ENCODE data around the gene PIKFYVE.
"Not testable (repeated sequence)": the region's sequence is repeated elsewhere in the genome, so short reads cannot be mapped to it uniquely, and the experiment has no call there.

Gene PIKFYVE

GRCh38 chr2:208363485-208363884 is 97.4 kb downstream of the PIKFYVE start:
- DNase-seq, result no peak

GRCh38 chr2:208366215-208367127 is 100.4 kb downstream of the PIKFYVE start:
- no peak for DNase-seq

- no peak for DNase-seq
Measured at GRCh38 chr2:208369091-208369490, 103.0 kb downstream of the PIKFYVE start.

GRCh38 chr2:208370881-208371633 is 105.0 kb downstream of the PIKFYVE start:
- DNase-seq, result no peak

DNA sequence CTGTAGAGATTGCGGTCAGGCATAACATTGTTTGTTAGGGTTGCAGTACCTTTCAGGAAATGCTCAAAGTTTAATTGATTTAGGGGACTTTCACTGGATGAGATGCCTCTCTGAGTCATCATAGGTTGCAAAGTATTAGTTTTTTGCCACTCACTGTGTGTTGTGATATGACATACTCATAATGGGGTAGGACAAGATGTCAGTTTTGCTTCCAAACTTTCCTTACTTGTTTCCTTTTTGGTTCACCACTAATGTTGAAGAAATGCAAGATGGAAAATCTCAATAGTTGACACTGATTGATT is 105.5 kb downstream of the PIKFYVE start:
- DNase-seq, result no peak

- DNase-seq, result peak; percentile 40
Measured at GRCh38 chr2:208373460-208374089, 107.5 kb downstream of the PIKFYVE start.

DNA sequence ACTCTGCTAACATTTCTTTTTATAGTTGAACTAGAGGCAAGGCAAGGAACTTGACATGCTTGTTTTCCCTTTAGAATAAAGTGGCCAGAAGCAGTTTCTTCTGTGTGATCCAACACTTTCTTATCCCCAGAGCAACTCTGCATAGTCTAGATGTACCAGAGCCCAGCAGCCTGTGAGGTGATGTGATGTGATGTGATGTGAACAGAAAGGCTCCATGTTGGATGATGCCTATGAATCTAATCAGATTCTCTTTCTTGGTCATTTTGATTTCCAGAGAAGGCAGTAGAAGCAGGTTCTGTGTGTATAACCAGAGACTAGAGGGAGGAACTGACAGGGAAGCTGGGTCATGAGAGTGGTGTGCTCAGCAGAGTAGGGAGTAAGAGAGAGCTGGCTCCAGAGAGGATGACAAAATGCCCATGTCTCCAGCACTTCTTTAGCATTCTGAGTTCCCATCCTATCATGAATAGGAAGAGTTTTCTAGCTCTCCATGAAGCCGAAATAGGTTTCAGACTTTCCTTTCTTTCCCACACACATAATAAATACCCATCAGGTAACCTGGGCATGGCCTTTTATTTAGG is 109.5 kb downstream of the PIKFYVE start:
- no peak for DNase-seq

GRCh38 chr2:208377344-208377860 is 111.3 kb downstream of the PIKFYVE start:
- DNase-seq, result not testable (repeated sequence)

- no peak for DNase-seq
Measured at GRCh38 chr2:208379192-208379591, 113.1 kb downstream of the PIKFYVE start.

- no peak for DNase-seq
Measured at GRCh38 chr2:208384637-208385036, 118.6 kb downstream of the PIKFYVE start.

DNA sequence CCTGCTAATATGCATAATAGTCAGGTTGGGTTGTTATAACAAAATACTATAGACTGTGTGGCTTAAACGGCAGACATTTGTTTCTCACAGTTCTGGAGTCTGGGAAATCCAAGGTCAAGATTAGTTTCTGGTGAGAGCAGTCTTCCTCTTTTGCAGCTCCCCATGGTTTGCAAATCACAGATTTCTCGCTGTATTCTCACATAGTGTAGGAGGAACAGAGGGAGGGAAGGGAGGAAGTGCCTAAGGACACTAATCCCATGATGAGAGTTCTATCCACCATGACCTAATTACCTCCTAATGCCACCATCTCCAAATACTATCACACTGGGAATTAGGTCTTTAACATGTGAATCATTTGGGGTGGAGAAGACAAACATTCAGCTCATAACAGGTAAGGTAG is 120.5 kb downstream of the PIKFYVE start:
- no peak for DNase-seq

GRCh38 chr2:208389940-208390339 is 123.9 kb downstream of the PIKFYVE start:
- DNase-seq, result no peak

GRCh38 chr2:208392300-208392699 is 126.2 kb downstream of the PIKFYVE start:
- no peak for DNase-seq

GRCh38 chr2:208396796-208397195 is 130.7 kb downstream of the PIKFYVE start:
- not testable (repeated sequence) for DNase-seq

- no peak for DNase-seq
Measured at GRCh38 chr2:208399201-208399600, 133.1 kb downstream of the PIKFYVE start.

DNA sequence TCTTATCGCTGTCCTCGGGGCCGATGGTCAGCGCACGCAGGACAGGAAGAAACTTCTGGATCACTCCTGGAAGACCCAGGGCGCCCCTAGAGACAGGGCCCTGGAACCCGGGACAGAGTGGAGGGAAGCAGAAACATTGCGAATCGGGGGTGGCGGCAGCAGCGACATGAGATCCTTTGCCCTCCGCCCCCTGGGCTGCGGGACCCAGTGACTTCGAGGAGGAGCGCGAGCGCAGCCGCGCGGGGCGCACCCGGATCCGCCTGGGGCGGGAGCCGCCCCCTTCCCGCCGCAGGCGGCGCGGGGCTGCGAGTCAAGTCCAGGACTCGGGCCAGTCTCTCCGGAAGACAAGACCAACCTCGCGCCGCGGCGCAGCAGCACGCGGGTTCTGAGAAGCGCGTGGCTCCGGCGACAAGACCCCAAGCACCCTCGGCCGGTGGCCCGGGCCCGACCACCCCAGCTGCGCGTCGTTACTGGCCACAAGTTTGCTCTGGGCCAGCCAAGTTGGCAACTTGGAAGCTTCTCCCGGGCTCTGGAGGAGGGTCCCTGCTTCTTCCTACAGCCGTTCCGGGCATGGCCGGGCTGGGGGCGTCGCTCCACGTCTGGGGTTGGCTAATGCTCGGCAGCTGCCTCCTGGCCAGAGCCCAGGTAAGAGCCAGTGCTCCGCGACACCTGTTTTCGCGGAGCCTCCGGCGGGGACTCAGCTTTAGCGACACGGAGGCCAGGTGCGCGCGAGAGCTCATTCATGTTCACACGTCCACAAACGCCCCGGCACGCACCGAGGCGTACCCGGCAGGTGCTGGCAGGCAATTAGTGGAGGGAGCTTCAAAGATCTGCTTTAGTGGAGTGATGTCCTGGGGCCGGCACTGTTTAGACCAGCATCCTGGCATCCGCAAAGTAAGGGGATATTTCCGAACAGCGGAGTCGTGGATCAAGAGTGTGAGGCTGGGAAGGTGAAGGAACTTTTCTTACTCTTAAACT is 140.7 kb downstream of the PIKFYVE start, which contains the start of gene PTH2R:
TSS of gene PTH2R (plus strand) at position 319 of the 978 bp plus-strand sequence. CDS start at position 571, 252 bp downstream.
- DNase-seq, result peak; percentile 36

DNA sequence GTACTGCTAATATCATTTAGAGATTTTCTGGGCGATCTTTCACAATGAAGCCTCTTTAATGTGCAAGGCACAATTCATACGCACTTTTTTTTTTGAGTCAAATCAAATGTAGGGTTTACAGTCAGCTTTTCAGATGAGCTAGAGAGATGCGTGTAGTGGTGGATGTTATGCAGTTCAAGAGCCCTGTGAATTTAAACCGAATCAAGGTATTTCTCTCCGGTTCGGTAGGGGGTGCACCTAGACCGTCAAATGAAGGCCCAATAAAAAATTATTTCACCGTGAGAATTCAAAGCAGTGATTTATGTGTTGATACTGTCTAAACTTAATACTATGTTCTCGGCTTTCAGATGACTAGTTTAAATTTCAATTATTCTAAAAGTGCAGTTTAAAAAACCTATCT is 141.6 kb downstream of the PIKFYVE start:
- DNase-seq, result peak; percentile 54

Data from NCI-H1417 treated with DMSO at 0.1 percent for 48 hours (cell line).